ENCODE measurements around the gene EFCAB8. TPM values are rescaled to one million over a fixed set of nuclear protein-coding genes. Genes with fewer than 3 reads are reported as not detected.
"Not testable (repeated sequence)": the region's sequence is repeated elsewhere in the genome, so short reads cannot be mapped to it uniquely, and the experiment has no call there.

EFCAB8 gene
- total and polyA plus RNA-seq, 9 donors = 0.08 to 0.20 TPM; not detected in 7

- Histone ChIP-seq H3K27ac (no peak overlapping the region), H3K4me3 (no peak overlapping the region), H3K4me1 (ENCODE audit: insufficient read depth) (no peaks in the 10 kb centered on the region), H3K27me3 (no peaks in the 10 kb centered on the region), H3K36me3 (no peaks in the 10 kb centered on the region), H3K9me3 (no peaks in the 10 kb centered on the region)
- TF ChIP-seq, protein P1, sequence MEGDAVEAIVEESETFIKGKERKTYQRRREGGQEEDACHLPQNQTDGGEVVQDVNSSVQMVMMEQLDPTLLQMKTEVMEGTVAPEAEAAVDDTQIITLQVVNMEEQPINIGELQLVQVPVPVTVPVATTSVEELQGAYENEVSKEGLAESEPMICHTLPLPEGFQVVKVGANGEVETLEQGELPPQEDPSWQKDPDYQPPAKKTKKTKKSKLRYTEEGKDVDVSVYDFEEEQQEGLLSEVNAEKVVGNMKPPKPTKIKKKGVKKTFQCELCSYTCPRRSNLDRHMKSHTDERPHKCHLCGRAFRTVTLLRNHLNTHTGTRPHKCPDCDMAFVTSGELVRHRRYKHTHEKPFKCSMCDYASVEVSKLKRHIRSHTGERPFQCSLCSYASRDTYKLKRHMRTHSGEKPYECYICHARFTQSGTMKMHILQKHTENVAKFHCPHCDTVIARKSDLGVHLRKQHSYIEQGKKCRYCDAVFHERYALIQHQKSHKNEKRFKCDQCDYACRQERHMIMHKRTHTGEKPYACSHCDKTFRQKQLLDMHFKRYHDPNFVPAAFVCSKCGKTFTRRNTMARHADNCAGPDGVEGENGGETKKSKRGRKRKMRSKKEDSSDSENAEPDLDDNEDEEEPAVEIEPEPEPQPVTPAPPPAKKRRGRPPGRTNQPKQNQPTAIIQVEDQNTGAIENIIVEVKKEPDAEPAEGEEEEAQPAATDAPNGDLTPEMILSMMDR (IDR thresholded peaks at IDR 0.05) = no peak
- TF ChIP-seq EP300 (IDR thresholded peaks at IDR 0.05) (no peak), POLR2A (IDR thresholded peaks at IDR 0.05) (no peak)
- intact Hi-C loops (cut with DNase I) = no loop called here
- DNase-seq = no peak
These were observed 101.4 kb downstream of the EFCAB8 start for GRCh38 chr20:32960222-32960518.

DNA sequence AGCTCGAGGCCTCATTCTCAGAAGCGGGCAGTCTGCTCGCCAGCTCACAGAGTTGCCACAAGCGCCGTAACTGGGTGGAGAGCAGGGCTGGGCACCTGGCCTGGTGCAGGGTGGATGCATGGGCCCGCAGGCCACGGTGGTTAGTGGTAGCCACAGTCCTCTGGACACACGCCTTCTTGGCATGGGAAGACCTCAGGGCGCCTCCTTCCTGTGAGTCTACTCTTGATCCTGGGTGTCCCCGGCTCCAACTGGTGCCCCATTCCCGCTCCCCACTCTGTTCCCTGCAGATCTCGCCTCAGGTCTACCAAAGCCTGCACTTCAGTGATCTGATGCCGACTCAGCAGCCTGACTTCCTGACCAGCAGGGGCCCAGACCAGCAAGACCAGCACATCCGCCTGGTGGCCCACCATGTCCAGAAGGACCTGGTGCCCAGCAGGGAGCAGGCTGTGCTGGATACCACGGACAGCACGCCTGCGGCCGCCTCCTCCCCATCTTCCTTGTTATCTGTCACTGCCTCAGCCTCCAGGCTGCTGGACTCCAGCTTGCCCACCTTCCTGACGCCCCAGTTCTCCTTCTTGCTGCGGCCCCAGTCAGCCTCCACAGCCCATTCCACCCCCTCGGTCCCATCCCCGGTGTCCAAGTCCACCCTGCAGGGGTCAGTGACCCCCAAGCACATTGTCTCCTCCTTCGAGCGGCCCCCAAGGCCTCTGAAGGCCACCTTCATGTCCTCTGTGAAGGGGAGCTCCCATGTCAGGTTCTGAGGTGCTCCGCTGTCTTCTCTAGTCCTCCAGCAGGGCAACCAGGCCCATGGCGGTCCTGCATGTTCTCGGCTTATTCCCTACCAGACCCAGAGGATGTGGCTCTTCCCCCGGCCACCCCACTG lies 102.4 kb downstream of the EFCAB8 start:
- intact Hi-C loops (cut with DNase I) = no loop called here
- WGBS, 3 donors = 81 to 87% (median 84%) methylated on average over 28 of the region's 28 CpGs
- no peaks in the 10 kb centered on the region for H3K36me3 ChIP-seq
- H3K9me3 ChIP-seq = no peaks in the 10 kb centered on the region
- H3K27me3 ChIP-seq = no peaks in the 10 kb centered on the region
- no peak overlapping the region for H3K27ac ChIP-seq
- no peak for DNase-seq
- no peak overlapping the region for H3K4me3 ChIP-seq
- no peaks in the 10 kb centered on the region for H3K4me1 ChIP-seq (ENCODE audit: insufficient read depth)
- no peak for TF ChIP-seq EP300 (IDR thresholded peaks at IDR 0.05)
- no peak for TF ChIP-seq POLR2A (IDR thresholded peaks at IDR 0.05)
- TF ChIP-seq, protein P1 (IDR thresholded peaks at IDR 0.05) = no peak

DNA sequence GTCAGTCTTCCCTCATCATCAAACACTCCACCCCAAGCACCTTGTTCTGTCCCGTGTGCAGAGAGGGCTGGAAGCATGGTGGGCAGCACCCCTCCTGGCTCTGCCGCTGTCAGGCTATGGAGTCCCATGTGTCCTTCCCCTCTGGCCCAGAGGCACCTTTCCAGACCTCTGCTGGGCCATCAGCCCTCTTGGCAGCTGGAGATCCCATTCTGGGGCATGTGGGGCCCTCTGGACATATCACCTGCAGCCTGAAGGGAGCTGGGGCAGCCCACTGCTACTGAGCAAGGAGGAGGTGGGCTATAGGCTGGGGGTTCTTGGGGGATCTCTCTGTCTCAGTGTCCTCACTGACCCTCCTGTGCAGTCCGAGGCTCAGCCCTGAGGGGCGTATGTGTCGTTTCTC lies 103.3 kb downstream of the EFCAB8 start:
- no peaks in the 10 kb centered on the region for H3K9me3 ChIP-seq
- no peak overlapping the region for H3K4me3 ChIP-seq
- no peak overlapping the region for H3K27ac ChIP-seq
- WGBS, 3 donors = 75 to 80% (median 77%) methylated on average over 5 of the region's 5 CpGs
- intact Hi-C loops (cut with DNase I) = no loop called here
- TF ChIP-seq EP300 (IDR thresholded peaks at IDR 0.05) (no peak), POLR2A (IDR thresholded peaks at IDR 0.05) (no peak)
- TF ChIP-seq, protein P1 (IDR thresholded peaks at IDR 0.05) = no peak
- no peak for DNase-seq
- H3K4me1 ChIP-seq (ENCODE audit: insufficient read depth) = no peaks in the 10 kb centered on the region
- no peaks in the 10 kb centered on the region for H3K36me3 ChIP-seq
- no peaks in the 10 kb centered on the region for H3K27me3 ChIP-seq

DNA sequence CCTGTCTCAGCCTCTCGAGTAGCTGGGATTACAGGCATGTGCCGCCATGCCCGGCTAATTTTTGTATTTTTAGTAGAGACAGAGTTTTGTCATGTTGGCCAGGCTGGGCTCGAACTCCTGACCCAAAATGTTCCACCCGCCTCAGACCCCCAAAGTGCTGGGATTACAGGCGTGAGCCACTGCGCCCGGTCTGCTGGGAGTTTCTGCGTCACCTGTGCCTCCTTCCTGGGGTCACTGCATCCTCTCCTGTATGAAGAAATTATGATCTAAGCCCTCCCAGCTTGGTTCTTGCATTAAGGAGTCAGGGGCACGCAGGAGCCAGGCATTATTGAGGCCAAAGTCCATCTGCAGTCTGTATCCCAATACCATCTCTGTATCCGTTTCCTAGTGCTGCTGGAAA lies 103.9 kb downstream of the EFCAB8 start:
- intact Hi-C loops (cut with DNase I) = not testable (repeated sequence)

GRCh38 chr20:32963176-32963575 lies 104.5 kb downstream of the EFCAB8 start:
- TF ChIP-seq, protein P1 (IDR thresholded peaks at IDR 0.05) = no peak
- TF ChIP-seq POLR2A (IDR thresholded peaks at IDR 0.05) (no peak), EP300 (IDR thresholded peaks at IDR 0.05) (no peak)
- no peaks in the 10 kb centered on the region for H3K27me3 ChIP-seq
- H3K27ac ChIP-seq = no peak overlapping the region
- 59 to 84% (median 63%) methylated on average over 5 of the region's 5 CpGs for WGBS, 3 donors
- no peak overlapping the region for H3K4me3 ChIP-seq
- H3K9me3 ChIP-seq = no peaks in the 10 kb centered on the region
- no peak for DNase-seq
- intact Hi-C loops (cut with DNase I) = no loop called here
- no peaks in the 10 kb centered on the region for H3K4me1 ChIP-seq (ENCODE audit: insufficient read depth)
- no peaks in the 10 kb centered on the region for H3K36me3 ChIP-seq

More for the DNA sequence above, 103.9 kb downstream of the EFCAB8 start:
- not testable (repeated sequence) for H3K4me3 ChIP-seq; H3K9me3 ChIP-seq; H3K36me3 ChIP-seq; H3K27me3 ChIP-seq; DNase-seq; H3K27ac ChIP-seq; H3K4me1 ChIP-seq (ENCODE audit: insufficient read depth)
- 81 to 86% (median 84%) methylated on average over 11 of the region's 11 CpGs for WGBS, 3 donors

All from ovary (tissue), 9 donors.